Fibroblast of peridontal ligament (primary cell): Measurements from ENCODE around the gene IFNA2.
"Not testable (repeated sequence)": the region's sequence is repeated elsewhere in the genome, so short reads cannot be mapped to it uniquely, and the experiment has no call there.

ENCODE experiments used
- DNase-seq: peaks from one replicate; pipeline ENCODE4 v3.0.0-alpha.2; 2010; ENCODE audit errors: extremely low read depth

The IFNA2 gene

DNA sequence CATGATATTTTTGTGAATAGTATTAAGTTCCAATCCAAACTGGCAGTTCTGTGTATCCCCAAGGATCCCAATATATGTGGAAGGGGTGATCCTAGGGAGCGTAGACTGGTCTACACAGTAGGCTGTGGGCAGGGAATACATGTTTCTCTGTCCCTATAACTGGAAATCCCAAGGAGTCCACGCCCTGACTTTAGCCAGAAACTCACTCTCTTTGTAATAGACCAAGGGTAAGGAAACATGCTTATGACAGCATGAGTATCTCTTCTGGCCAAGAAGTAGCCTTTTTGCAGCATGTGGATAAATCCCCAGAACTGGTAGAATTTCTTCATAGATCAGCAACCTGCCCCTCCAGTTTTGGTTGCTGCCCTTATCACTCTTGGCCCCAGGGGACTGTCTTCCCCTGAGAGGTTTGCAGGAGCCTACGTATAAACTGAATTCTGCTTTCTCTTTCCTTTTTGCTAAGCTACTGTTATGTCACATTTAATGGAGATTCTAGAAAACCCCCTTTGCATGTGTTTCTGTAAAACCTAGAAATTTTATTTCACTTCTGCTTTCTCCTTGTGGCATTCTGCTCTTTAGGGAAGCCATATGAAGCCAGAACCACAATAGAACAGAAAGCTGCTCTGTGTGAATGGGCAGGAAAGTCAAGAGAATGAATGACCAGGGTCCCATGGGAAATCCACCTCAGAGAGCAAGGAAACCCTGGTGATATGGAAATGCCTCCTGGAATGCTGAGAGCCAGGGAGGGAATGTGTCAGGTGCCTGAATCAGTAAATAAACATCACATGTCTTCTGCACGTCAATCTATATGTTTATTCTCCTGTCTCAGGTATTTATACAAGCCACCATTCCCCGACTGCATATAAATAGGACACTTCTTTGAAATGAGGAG lies 3.5 kb downstream of the IFNA2 start:
- no peak for DNase-seq

DNA sequence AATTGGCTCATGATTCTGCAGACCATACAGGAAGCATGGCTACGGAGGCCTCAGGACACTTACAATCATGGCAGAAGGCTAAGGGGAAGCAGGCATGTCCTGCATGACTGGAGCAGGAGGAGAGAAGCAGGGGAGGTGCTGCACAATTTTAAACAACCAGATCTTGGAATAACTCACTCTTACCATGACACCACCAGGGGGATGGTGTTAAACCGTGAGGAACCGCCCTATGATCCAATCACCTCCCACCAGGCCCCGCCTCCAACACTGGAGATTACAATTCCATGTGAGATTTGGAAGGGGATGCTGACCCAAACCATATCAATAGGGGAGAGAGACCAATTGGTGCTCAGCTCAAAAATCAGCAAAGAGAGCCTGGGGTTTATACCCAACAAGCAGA lies 13.7 kb downstream of the IFNA2 start:
- DNase-seq: not testable (repeated sequence)

DNA sequence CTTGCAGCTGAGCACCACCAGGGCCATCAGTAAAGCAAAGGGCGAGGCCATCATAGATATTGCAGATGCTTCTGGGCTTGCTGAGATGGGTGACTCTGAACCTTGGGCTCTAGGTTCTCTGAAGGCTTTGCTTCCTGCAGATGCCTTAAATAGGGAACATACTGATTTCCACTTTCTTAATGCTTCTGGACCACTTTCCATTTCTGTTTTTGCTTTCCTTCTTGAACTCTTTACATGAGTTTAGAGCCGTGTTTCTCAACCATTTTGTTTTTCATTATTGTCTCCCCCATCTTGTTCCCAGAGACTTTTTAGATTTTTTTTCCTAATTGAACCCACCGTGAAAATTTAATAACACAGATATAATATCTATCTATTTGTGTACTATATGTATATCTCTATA lies 17.2 kb downstream of the IFNA2 start, which contains the start of gene IFNA13:
TSS of gene IFNA13 (minus strand) at position 101 of the 400 bp plus-strand sequence. CDS start at position 54, 47 bp downstream.
- DNase-seq: no peak

DNA sequence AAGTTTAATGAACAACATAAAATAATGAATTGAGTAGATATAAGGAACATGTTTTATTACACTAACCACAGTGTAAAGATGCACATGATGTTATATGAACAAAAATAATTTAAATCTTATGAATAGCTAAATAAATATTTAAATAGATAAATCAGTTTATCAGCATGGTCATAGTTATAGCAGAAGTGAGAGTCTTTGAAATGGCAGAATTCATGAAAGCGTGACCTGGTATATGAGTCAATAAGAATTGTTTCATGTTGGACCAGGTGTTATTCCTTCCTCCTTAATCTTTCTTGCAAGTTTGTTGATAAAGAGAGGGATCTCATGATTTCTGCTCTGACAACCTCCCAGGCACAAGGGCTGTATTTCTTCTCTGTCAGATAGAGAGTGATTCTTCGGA lies 18.0 kb downstream of the IFNA2 start:
- DNase-seq: not testable (repeated sequence)

DNA sequence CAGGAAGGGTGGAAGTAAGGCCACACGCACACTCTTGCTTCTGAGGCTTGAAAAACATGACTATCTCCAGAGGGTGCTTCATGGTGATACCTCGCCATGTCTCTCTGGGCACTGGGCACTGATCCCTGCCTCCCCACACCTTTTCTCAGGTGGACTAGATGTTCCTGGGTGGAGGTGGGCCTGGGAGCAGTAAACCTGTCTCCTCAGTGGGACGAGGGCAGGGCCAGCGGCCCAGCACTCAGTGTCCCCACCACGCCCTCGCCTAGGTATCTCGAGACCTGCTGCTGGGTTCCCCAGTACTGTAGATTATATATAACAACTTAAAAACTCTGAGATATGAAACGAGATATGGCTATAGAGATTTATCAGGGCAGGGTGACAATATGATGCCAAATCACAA lies 22.9 kb downstream of the IFNA2 start:
- no peak for DNase-seq

DNA sequence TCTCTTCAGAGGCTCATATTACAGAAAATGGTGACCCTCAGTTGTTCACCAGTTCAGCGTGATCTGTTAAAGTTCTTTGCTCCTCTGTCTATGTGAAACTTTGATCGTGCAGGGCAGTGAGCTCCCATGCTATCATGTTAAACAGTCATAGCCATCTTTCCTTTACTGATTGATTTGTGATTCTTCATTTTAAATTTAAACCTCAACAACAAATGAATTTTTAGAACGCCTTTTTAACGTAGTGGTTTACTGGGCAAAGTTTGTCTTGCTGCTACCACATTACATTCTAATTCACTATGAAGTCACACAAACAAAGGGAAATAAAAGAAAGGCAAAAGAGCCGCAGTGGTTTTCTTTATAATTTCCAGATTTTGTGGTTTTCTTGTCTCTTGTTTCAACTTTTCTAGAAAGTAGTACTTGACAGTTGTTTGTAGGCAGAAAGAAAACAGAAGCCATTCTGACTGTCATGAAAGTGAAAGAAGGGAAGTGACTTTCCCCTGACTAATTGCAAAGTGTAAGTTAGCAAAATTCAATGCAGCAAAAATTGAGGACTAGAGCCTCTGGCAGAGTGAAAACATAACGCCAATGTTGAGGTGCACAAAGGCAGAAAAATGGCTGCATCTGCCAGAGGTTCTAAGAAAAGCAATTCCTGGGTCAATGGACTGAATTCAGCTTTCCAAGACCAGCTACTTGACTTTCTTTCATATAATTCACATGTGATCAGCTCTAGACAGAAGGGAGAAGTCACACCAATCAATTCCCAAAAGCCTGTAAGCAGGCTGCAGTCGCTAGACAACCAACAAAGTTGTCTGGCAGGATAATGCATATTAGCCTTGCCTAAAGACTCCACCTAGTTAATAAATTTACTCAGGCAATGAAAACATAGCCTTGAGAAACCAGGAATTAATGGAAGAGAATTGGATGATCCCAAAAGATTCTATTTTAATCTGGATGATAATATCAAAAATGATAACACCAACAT lies 27.4 kb downstream of the IFNA2 start:
- DNase-seq: peak; percentile 39

DNA sequence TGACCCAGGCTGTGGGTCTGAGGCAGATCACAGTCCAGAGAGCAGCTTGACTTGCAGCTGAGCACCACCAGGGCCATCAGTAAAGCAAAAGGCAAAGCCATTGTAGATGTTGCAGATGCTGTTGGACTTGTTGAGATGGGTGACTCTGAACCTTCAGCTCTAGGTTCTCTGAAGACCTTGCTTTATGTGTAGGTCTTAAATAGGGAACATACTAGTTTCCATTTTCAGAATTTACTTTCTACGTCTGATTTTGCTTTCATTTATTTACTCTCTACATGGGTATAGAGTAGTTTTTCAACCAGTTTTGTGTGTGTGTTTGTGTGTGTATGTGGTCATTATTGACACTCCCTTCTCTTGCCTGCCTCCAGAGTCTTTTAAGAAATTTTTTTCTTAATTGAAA lies 34.4 kb downstream of the IFNA2 start, which contains the start of gene IFNA6:
TSS of gene IFNA6 (minus strand) at position 101 of the 400 bp plus-strand sequence. CDS start at position 101, 0 bp downstream.
- DNase-seq: no peak

DNA sequence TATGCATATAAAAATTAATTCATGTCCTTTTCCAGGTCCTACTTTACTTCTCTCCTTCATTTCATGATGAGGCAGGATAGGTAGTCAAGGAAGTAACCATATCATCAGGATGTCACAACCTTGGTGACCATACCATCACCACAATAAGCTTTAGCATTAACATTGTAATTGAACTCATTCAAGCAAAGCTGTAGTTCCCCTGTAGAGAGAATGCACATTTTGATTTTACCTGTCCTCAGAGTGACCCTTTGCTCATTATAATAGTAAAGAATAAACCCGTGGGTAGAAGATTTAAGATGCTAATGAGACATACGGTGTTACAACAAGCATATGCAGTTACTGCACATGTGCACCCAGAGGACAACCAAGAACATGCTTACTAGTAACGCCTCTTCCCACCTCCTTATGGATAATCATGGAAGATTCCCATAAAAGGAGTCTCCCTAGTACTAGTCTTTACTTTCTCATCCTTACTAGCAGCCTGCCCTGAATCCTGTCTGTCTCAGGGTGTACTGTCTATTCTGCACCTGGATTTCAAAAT lies 36.7 kb downstream of the IFNA2 start:
- no peak for DNase-seq

DNA sequence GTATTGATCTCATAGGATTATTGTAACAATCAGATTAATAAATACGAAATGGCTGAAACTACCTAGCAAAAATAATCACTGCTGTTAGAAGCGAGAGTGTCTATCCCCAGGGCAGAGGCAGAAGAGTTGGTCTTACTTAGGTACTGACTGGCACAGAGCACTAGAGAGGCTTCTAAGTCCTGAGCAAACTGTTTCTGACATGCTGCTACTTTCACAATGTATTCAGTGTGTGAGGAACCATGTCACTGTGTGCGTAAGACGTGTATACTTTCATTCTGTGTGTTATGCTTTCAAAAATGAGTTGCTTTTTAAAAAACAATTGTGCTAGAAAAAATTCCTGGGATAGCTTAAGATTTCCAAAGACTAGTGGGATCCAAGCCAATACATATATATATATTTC lies 44.5 kb downstream of the IFNA2 start:
- no peak for DNase-seq

DNA sequence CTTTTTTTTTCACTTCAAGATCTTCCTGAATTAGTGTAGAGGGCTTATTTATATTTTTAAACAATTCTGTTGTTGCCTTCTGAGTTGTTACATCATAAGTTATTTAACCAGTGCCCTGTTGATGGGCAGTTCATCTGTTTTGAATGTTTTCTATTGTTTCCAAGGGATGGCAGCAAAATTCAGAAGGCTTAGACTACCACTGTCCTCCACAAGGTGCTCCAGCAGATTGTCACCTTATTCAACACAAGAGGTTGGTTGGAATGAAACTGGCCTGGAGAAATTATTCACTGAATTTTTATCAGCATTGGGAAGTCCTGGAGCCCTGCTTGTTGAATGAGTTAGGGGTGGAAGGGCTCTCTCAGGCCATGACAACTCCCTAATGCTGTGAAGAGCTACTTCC lies 48.7 kb downstream of the IFNA2 start:
- no peak for DNase-seq

DNA sequence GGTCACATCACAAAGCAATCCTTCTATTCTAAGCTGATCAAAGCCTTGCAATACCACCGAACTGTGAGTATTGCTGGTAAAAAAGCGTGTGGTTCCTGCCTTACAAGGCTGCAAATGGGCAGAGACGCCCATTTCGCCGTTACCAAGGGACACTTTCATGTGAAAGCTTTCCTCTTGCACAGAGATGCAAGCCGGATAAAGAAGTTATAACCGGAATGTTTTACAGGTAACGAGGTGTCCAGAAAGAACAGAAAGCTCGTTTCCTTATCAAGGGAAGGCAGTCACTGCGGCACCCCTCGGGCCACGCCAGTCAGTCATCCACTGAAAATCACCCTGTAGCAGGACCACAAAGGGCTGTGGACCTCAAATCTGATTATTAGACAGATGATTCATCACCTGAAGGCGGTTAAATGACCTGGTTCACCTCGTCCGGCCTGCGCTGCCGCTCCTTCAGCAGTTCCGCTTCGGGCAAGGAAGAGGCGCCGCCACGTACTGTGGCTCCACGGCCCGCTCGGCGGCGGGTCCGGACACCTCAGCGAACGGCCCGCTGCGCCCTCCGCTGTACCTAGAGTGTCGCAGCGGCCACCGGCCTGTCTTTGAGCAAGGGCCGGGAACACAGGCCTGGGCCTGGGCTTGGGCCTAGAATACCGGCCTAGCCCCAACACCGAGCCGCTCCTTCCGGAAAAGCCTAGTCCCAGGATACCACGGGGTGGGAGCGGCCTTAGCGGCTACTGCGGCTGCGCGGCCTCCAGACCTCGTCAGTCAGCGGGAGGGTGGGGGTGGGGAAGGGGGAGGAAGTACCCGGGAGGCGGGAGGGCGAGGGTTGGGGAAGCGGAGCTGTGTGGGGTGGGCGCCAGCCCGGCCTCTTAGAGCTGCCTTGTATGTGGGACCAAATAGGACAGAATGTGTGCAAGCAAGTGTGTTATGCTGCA lies 50.2 kb downstream of the IFNA2 start, which contains the start of gene KLHL9:
TSS of gene KLHL9 (minus strand) at position 704 of the 932 bp plus-strand sequence. CDS start at position 159, 545 bp downstream.
- DNase-seq: peak; percentile 92
